K562 (cell line): Measurements from ENCODE around the gene AHSG.

ENCODE experiments used
- FOXM1 ChIP-seq, 2 experiments: fragments of 450-650 bp in 1 of 2; sonication (generic) in 1 of 2; formaldehyde crosslinking in 1 of 2; IDR thresholded peaks; 2 replicates each; pipeline versions ENCODE4 v1.6.1 to v1.9.0; 2017 to 2022; ENCODE audit warnings: low read depth in 2 of 2, mild to moderate bottlenecking in 2 of 2, missing genetic modification reagents in 1 of 2, moderate library complexity in 1 of 2
- GTF2A2 ChIP-seq: IDR thresholded peaks from 2 replicates; pipeline ENCODE4 v1.6.1; 2016; ENCODE audit warnings: mild to moderate bottlenecking, missing genetic modification characterization, missing compliant biosample characterization
- MCM7 ChIP-seq, 2 experiments: fragments of 450-650 bp; IDR thresholded peaks; 2 replicates each; pipeline ENCODE4 v1.6.1; 2016 to 2018
- PHTF2 ChIP-seq: fragments of 250-450 bp; sonication (Bioruptor Pico); IDR thresholded peaks from 2 replicates; pipeline ENCODE4 v1.5.0; 2021; ENCODE audit warnings: mild to moderate bottlenecking
- TGIF2 ChIP-seq: sonication (generic); formaldehyde crosslinking; IDR thresholded peaks from 2 replicates; pipeline ENCODE4 v1.8.1; 2022; ENCODE audit warnings: mild to moderate bottlenecking, missing genetic modification reagents, moderate library complexity
- YY1 ChIP-seq, 3 experiments: IDR thresholded peaks; 2 replicates each; pipeline ENCODE4 v1.6.1; 2011; ENCODE audit warnings: low read length in 2 of 3, mild to moderate bottlenecking in 2 of 3, moderate library complexity in 2 of 3, borderline replicate concordance in 1 of 3, control low read depth in 1 of 3, low read depth in 1 of 3; ENCODE audit not compliant: insufficient read depth in 3 of 3, insufficient replicate concordance in 2 of 3, control insufficient read depth in 1 of 3, insufficient read length in 1 of 3; ENCODE audit errors: extremely low read depth in 1 of 3
- ZNF3 ChIP-seq: fragments of 250-450 bp; sonication (Bioruptor Pico); IDR thresholded peaks from 2 replicates; pipeline ENCODE4 v1.5.0; 2021; ENCODE audit warnings: mild to moderate bottlenecking, moderate library complexity
- ZNF76 ChIP-seq: fragments of 250-450 bp; sonication (Bioruptor Pico); IDR thresholded peaks from 2 replicates; pipeline ENCODE4 v1.4.0; 2020; ENCODE audit warnings: mild to moderate bottlenecking, moderate library complexity, borderline replicate concordance
- TF ChIP-seq, protein P1 (sequence below): sonication (generic); formaldehyde crosslinking; IDR thresholded peaks from 2 replicates; pipeline ENCODE4 v1.5.0; 2020; ENCODE audit warnings: missing genetic modification reagents
- TF ChIP-seq, protein P2 (sequence below): sonication (generic); formaldehyde crosslinking; IDR thresholded peaks from 2 replicates; pipeline ENCODE4 v1.8.0; 2022; ENCODE audit warnings: mild to moderate bottlenecking, low read depth, missing genetic modification reagents

DNA sequence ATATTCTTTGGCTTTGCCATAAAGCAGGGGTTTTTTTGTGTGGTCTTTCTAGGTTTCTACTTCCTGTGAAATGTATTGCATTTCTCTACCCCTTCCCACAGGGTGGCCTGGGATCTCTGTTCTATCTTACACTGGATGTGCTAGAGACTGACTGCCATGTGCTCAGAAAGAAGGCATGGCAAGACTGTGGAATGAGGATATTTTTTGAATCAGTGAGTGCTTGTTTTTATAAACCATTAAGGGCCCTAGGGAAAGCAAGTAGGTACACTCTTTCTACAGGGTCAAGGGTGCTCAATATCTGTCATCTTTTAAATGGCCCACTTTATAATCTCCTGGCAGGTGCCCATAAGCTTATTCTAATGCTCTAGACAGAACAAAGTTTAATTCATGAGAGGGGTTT is 28.1 kb downstream of the AHSG start:
- no peak for TF ChIP-seq FOXM1 (IDR thresholded peaks at IDR 0.05; ENCODE audit: low read depth)
- TF ChIP-seq FOXM1 (CRISPR knock-in tag; IDR thresholded peaks at IDR 0.05; ENCODE audit: low read depth), result no peak
- TF ChIP-seq MCM7 (IDR thresholded peaks at IDR 0.05), result no peak
- TF ChIP-seq ZNF76 (CRISPR knock-in tag), result no peak
- no peak for TF ChIP-seq ZNF3
- TF ChIP-seq YY1 (IDR thresholded peaks at IDR 0.05; ENCODE audit: borderline replicate concordance in 1 of 3, control insufficient read depth in 1 of 3, extremely low read depth in 1 of 3, insufficient read depth in 3 of 3, insufficient read length in 1 of 3, insufficient replicate concordance in 2 of 3, low read depth in 1 of 3, low read length in 2 of 3), result no peak
- no peak for TF ChIP-seq GTF2A2 (tag)
- TF ChIP-seq, protein P1, sequence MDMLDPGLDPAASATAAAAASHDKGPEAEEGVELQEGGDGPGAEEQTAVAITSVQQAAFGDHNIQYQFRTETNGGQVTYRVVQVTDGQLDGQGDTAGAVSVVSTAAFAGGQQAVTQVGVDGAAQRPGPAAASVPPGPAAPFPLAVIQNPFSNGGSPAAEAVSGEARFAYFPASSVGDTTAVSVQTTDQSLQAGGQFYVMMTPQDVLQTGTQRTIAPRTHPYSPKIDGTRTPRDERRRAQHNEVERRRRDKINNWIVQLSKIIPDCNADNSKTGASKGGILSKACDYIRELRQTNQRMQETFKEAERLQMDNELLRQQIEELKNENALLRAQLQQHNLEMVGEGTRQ (CRISPR knock-in tag), result no peak
- TF ChIP-seq TGIF2 (CRISPR knock-in tag), result no peak
- no peak for TF ChIP-seq PHTF2
- TF ChIP-seq, protein P2, sequence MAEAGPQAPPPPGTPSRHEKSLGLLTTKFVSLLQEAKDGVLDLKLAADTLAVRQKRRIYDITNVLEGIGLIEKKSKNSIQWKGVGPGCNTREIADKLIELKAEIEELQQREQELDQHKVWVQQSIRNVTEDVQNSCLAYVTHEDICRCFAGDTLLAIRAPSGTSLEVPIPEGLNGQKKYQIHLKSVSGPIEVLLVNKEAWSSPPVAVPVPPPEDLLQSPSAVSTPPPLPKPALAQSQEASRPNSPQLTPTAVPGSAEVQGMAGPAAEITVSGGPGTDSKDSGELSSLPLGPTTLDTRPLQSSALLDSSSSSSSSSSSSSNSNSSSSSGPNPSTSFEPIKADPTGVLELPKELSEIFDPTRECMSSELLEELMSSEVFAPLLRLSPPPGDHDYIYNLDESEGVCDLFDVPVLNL (CRISPR knock-in tag), result no peak
